ENCODE results near the gene IL1RL2.

IL1RL2 gene

DNA sequence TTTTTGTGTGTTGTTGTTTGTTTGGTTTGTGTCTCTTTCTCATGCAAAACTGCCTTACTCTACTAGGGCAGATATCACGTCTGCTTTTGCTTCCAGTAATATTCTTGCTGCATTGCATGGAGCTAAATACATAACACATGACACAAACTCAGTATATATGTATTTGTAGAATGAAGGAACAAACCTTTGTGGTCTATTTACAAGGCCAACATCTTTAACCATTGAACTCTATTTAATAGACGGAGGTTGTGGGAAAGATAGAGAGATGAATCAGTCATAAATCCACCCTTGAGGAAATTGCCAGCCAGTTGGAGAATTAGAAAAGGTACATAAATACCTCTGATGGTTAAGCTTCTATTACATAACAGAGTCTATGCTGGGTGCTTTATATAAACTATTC, 98.5 kb downstream of the IL1RL2 start:
- Histone ChIP-seq H3F3A (ENCODE audit: low read depth) (no peaks in the 10 kb centered on the region), H3K9ac (ENCODE audit: low read depth, low read length, poor library complexity, severe bottlenecking) (no peak overlapping the region), H3K27me3 (ENCODE audit: insufficient read depth, low read length, poor library complexity, severe bottlenecking) (no peaks in the 10 kb centered on the region), H3K36me3 (ENCODE audit: insufficient read depth, low read length) (no peaks in the 10 kb centered on the region), H3K9me3 (ENCODE audit: insufficient read depth, low read depth, low read length) (no peaks in the 10 kb centered on the region), H3K9me2 (replicated peaks; ENCODE audit: low read depth, low read length) (no peaks in the 10 kb centered on the region), H4K20me1 (ENCODE audit: insufficient read depth, low read length, poor library complexity, severe bottlenecking) (no peaks in the 10 kb centered on the region), H3K4me2 (ENCODE audit: low read depth, low read length, poor library complexity, severe bottlenecking) (no peak overlapping the region), H3K79me2 (ENCODE audit: insufficient read depth, low read length) (no peaks in the 10 kb centered on the region), H3K4me3 (ENCODE audit: low read length, poor library complexity, severe bottlenecking) (no peak overlapping the region), H3K4me1 (ENCODE audit: insufficient read depth, low read length, poor library complexity, severe bottlenecking) (peaks cover 2% of the 10 kb centered on the region), H2AFZ (ENCODE audit: low read length) (no peak overlapping the region)
- TF ChIP-seq, protein P1, sequence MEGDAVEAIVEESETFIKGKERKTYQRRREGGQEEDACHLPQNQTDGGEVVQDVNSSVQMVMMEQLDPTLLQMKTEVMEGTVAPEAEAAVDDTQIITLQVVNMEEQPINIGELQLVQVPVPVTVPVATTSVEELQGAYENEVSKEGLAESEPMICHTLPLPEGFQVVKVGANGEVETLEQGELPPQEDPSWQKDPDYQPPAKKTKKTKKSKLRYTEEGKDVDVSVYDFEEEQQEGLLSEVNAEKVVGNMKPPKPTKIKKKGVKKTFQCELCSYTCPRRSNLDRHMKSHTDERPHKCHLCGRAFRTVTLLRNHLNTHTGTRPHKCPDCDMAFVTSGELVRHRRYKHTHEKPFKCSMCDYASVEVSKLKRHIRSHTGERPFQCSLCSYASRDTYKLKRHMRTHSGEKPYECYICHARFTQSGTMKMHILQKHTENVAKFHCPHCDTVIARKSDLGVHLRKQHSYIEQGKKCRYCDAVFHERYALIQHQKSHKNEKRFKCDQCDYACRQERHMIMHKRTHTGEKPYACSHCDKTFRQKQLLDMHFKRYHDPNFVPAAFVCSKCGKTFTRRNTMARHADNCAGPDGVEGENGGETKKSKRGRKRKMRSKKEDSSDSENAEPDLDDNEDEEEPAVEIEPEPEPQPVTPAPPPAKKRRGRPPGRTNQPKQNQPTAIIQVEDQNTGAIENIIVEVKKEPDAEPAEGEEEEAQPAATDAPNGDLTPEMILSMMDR (conservative IDR thresholded peaks at IDR 0.05; ENCODE audit: low read length) = no peak
- no peak for TF ChIP-seq EZH2phosphoT487 (IDR thresholded peaks at IDR 0.05; ENCODE audit: borderline replicate concordance)

DNA sequence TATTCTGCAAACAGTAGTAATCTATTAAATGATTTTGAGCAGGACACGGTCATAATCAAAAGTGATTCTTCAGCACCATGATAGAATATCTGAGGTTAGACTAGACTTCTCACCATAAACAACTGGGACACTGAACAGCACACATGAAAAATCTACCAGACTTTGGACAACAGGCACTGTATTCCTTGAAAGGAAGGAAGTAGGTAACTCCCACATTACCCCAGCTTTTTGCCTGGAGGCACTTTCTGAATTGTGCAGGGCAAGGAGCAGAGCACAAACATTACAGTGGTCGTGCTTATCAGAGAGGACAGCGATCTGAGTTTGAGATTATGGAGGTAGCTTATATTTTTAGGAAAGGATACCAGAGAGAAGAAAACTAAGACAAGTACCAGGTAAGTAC, 99.2 kb downstream of the IL1RL2 start:
- H4K20me1 ChIP-seq (ENCODE audit: insufficient read depth, low read length, poor library complexity, severe bottlenecking) = no peaks in the 10 kb centered on the region
- H3K9me3 ChIP-seq (ENCODE audit: insufficient read depth, low read depth, low read length) = no peaks in the 10 kb centered on the region
- no peak for TF ChIP-seq EZH2phosphoT487 (IDR thresholded peaks at IDR 0.05; ENCODE audit: borderline replicate concordance)
- TF ChIP-seq, protein P1 (conservative IDR thresholded peaks at IDR 0.05; ENCODE audit: low read length) = no peak

DNA sequence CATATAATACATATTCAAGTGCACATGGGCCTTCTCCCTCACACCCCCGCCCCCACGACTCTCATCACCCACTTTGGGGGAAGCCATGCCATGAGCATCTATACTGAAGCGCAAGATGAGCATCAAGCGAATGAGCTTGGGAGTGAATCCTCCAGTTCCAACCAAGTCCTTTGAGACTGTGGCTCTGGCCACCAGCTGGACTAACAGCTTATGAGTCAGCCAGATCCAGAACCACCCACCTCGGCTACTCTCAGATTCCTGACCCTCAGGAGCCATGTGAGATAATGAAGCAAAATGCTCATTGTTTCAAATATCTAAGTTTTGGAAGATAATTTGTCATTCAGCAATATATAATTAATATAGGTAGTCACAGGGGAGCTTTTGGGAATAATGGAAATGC, 102.3 kb downstream of the IL1RL2 start:
- TF ChIP-seq, protein P1 (conservative IDR thresholded peaks at IDR 0.05; ENCODE audit: low read length) = no peak
- no peak for TF ChIP-seq EZH2phosphoT487 (IDR thresholded peaks at IDR 0.05; ENCODE audit: borderline replicate concordance)
- H3K27me3 ChIP-seq (ENCODE audit: insufficient read depth, low read length, poor library complexity, severe bottlenecking) = no peaks in the 10 kb centered on the region
- no peaks in the 10 kb centered on the region for H3F3A ChIP-seq (ENCODE audit: low read depth)
- H3K36me3 ChIP-seq (ENCODE audit: insufficient read depth, low read length) = no peaks in the 10 kb centered on the region
- peaks cover 7% of the 10 kb centered on the region for H3K4me1 ChIP-seq (ENCODE audit: insufficient read depth, low read length, poor library complexity, severe bottlenecking)
- no peak overlapping the region for H3K4me3 ChIP-seq (ENCODE audit: low read length, poor library complexity, severe bottlenecking)
- no peaks in the 10 kb centered on the region for H4K20me1 ChIP-seq (ENCODE audit: insufficient read depth, low read length, poor library complexity, severe bottlenecking)
- H3K9me3 ChIP-seq (ENCODE audit: insufficient read depth, low read depth, low read length) = no peaks in the 10 kb centered on the region
- no peak overlapping the region for H3K4me2 ChIP-seq (ENCODE audit: low read depth, low read length, poor library complexity, severe bottlenecking)
- no peaks in the 10 kb centered on the region for H3K9me2 ChIP-seq (replicated peaks; ENCODE audit: low read depth, low read length)
- H2AFZ ChIP-seq (ENCODE audit: low read length) = no peak overlapping the region
- no peak overlapping the region for H3K9ac ChIP-seq (ENCODE audit: low read depth, low read length, poor library complexity, severe bottlenecking)
- H3K79me2 ChIP-seq (ENCODE audit: insufficient read depth, low read length) = no peaks in the 10 kb centered on the region

More for the DNA sequence above, 99.2 kb downstream of the IL1RL2 start:
- Histone ChIP-seq H2AFZ (ENCODE audit: low read length) (no peak overlapping the region), H3K4me2 (ENCODE audit: low read depth, low read length, poor library complexity, severe bottlenecking) (no peak overlapping the region), H3K36me3 (ENCODE audit: insufficient read depth, low read length) (no peaks in the 10 kb centered on the region), H3K27me3 (ENCODE audit: insufficient read depth, low read length, poor library complexity, severe bottlenecking) (no peaks in the 10 kb centered on the region), H3F3A (ENCODE audit: low read depth) (no peaks in the 10 kb centered on the region), H3K4me3 (ENCODE audit: low read length, poor library complexity, severe bottlenecking) (no peak overlapping the region), H3K79me2 (ENCODE audit: insufficient read depth, low read length) (no peaks in the 10 kb centered on the region), H3K9ac (ENCODE audit: low read depth, low read length, poor library complexity, severe bottlenecking) (no peak overlapping the region), H3K4me1 (ENCODE audit: insufficient read depth, low read length, poor library complexity, severe bottlenecking) (peaks cover 2% of the 10 kb centered on the region), H3K9me2 (replicated peaks; ENCODE audit: low read depth, low read length) (no peaks in the 10 kb centered on the region)

All from Loucy (cell line).